OCI-LY7 (cell line): Measurements from ENCODE around the gene EPPIN. TPM values are rescaled to one million over a fixed set of nuclear protein-coding genes. Genes with fewer than 3 reads are reported as not detected.

ENCODE experiments used
- BruUV-seq: library from RNA; stranded (reverse); fragments of 400-500 nt; replicated peaks from 2 replicates; lab custom pipeline; 2021; lab: Mats Ljungman, UMichigan
- CTCF ChIA-PET: fragments of 300-600 bp; sonication (Branson Sonifier 250); formaldehyde crosslinking; loops from one replicate; lab custom pipeline; 2022; ENCODE audit warnings: antibody characterized with exemption; ENCODE audit not compliant: unreplicated experiment; lab: Charles Lee
- POLR2A ChIA-PET: fragments of 300-600 bp; sonication (Branson Sonifier 250); formaldehyde crosslinking; loops from one replicate; lab custom pipeline; 2022; ENCODE audit warnings: antibody characterized with exemption; lab: Charles Lee
- DNase-seq: peaks from one replicate; pipeline ENCODE4 v3.0.0-alpha.2; 2015; ENCODE audit warnings: low spot score
- H2AFZ ChIP-seq: fragments of 200-600 bp; sonication (generic), shearing (Covaris generic); 2 replicates; pipeline ENCODE4 v1.6.1; 2014; ENCODE audit warnings: mild to moderate bottlenecking, antibody characterized with exemption, low read length, moderate library complexity
- H3K27ac ChIP-seq: fragments of 200-600 bp; sonication (generic); 2 replicates; pipeline ENCODE4 v1.5.1; 2014; ENCODE audit warnings: mixed run types, low read depth, mild to moderate bottlenecking, moderate library complexity, low read length, inconsistent platforms; ENCODE audit not compliant: poor library complexity, severe bottlenecking
- H3K36me3 ChIP-seq: fragments of 200-600 bp; sonication (generic); 2 replicates; pipeline ENCODE4 v1.6.1; 2014; ENCODE audit warnings: mild to moderate bottlenecking, antibody characterized with exemption, low read length, moderate library complexity, mixed read lengths; ENCODE audit not compliant: insufficient read depth
- H3K4me1 ChIP-seq: fragments of 200-600 bp; sonication (generic); 2 replicates; pipeline ENCODE4 v1.5.1; 2014; ENCODE audit warnings: mild to moderate bottlenecking, low read length; ENCODE audit not compliant: insufficient read depth, poor library complexity, severe bottlenecking
- H3K4me2 ChIP-seq: fragments of 200-600 bp; sonication (generic); 2 replicates; pipeline ENCODE4 v1.6.1; 2014; ENCODE audit warnings: mild to moderate bottlenecking, low read length
- H3K4me3 ChIP-seq: fragments of 200-600 bp; sonication (generic); 2 replicates; pipeline ENCODE4 v1.5.1; 2014; ENCODE audit warnings: mild to moderate bottlenecking, low read depth, low read length; ENCODE audit not compliant: poor library complexity, severe bottlenecking
- H3K79me2 ChIP-seq: fragments of 200-600 bp; sonication (generic); 2 replicates; pipeline ENCODE4 v1.6.1; 2016; ENCODE audit warnings: low read depth, mild to moderate bottlenecking, low read length, moderate library complexity, mixed read lengths; ENCODE audit not compliant: insufficient read depth
- H3K9me2 ChIP-seq: fragments of 200-600 bp; sonication (generic); 2 replicates; pipeline ENCODE4 v1.6.1; 2016; ENCODE audit warnings: mild to moderate bottlenecking, low read length, mixed read lengths; ENCODE audit not compliant: insufficient read depth
- H3K9me3 ChIP-seq: fragments of 200-600 bp; sonication (generic); 2 replicates; pipeline ENCODE4 v1.6.1; 2014; ENCODE audit warnings: mild to moderate bottlenecking, mixed run types, low read length, mixed read lengths
- H4K20me1 ChIP-seq: fragments of 200-600 bp; sonication (generic); 2 replicates; pipeline ENCODE4 v1.6.1; 2014; ENCODE audit warnings: mild to moderate bottlenecking, antibody characterized with exemption, low read length, moderate library complexity, mixed read lengths; ENCODE audit not compliant: insufficient read depth
- CTCF ChIP-seq: fragments of 200-600 bp; sonication (generic); conservative IDR thresholded peaks from 2 replicates; pipeline ENCODE4 v1.5.1; 2014; ENCODE audit warnings: mild to moderate bottlenecking, antibody characterized with exemption, low read length, moderate library complexity, mixed read lengths
- EZH2phosphoT487 ChIP-seq: fragments of 200-600 bp; sonication (generic); IDR thresholded peaks from 2 replicates; pipeline ENCODE4 v1.6.1; 2018; ENCODE audit warnings: low read depth, borderline replicate concordance, mild to moderate bottlenecking, mixed run types, antibody characterized with exemption, low read length, moderate library complexity, mixed read lengths
- intact Hi-C: fragments of 100-400 bp; cut with micrococcal nuclease; formaldehyde crosslinking; loops from one replicate; pipeline ENCODE4 v1.10.0; 2022; ENCODE audit not compliant: unreplicated experiment
- total RNA-seq, 2 experiments: library from RNA; depleted of rRNA in 1 of 2; stranded (reverse); fragments of >200 nt in 1 of 2; shearing (Covaris generic) in 1 of 2; gene quantifications; 2 replicates each; pipeline ENCODE4 v1.2.3, GENCODE V29; 2014 to 2022

Gene EPPIN
- total RNA-seq, 2 experiments from 2014 or later = not detected

GRCh38 chr20:45548410-45548809, 1.2 kb upstream of the EPPIN start:
- Histone ChIP-seq H3K36me3 (no peaks in the 10 kb centered on the region), H3K4me3 (no peak overlapping the region), H3K9me3 (no peaks in the 10 kb centered on the region), H3K9me2 (no peaks in the 10 kb centered on the region), H3K4me2 (no peak overlapping the region), H3K27ac (no peak overlapping the region), H3K4me1 (no peaks in the 10 kb centered on the region), H2AFZ (no peak overlapping the region), H3K79me2 (no peaks in the 10 kb centered on the region), H4K20me1 (no peaks in the 10 kb centered on the region)
- DNase-seq = no peak
- intact Hi-C loops = no loop called here
- TF ChIP-seq EZH2phosphoT487 (no peak), CTCF (no peak)
- POLR2A ChIA-PET = no interaction called here
- CTCF ChIA-PET = interaction anchor here (0.8 kb wide), 1 partner anchor 222 kb away, joined by 3 read pairs; no protein-coding TSS in a partner anchor
- no TSS peak for BruUV-seq

- POLR2A ChIA-PET = no interaction called here
- no peak overlapping the region for H2AFZ ChIP-seq
- no peaks in the 10 kb centered on the region for H3K9me2 ChIP-seq
- no TSS peak for BruUV-seq
- H3K36me3 ChIP-seq = no peaks in the 10 kb centered on the region
- H3K4me1 ChIP-seq = no peaks in the 10 kb centered on the region
- H3K9me3 ChIP-seq = no peaks in the 10 kb centered on the region
- H3K4me2 ChIP-seq = no peak overlapping the region
- peak; percentile 5 for DNase-seq
- intact Hi-C loops = no loop called here
- no peaks in the 10 kb centered on the region for H4K20me1 ChIP-seq
- TF ChIP-seq CTCF = peak; percentile 57
- TF ChIP-seq EZH2phosphoT487 = no peak
- H3K27ac ChIP-seq = no peak overlapping the region
- H3K79me2 ChIP-seq = no peaks in the 10 kb centered on the region
- H3K4me3 ChIP-seq = no peak overlapping the region
- CTCF ChIA-PET = no interaction called here
Observed at GRCh38 chr20:45545754-45546453, 1.3 kb downstream of the EPPIN start.

GRCh38 chr20:45545351-45545750, 1.9 kb downstream of the EPPIN start:
- H3K9me3 ChIP-seq = no peaks in the 10 kb centered on the region
- intact Hi-C loops = no loop called here
- TF ChIP-seq EZH2phosphoT487 (no peak), CTCF (no peak)
- H3K27ac ChIP-seq = no peak overlapping the region
- no peak overlapping the region for H3K4me3 ChIP-seq
- H3K79me2 ChIP-seq = no peaks in the 10 kb centered on the region
- ChIA-PET POLR2A (no interaction called here), CTCF (no interaction called here)
- no peaks in the 10 kb centered on the region for H4K20me1 ChIP-seq
- H2AFZ ChIP-seq = no peak overlapping the region
- no peaks in the 10 kb centered on the region for H3K36me3 ChIP-seq
- BruUV-seq = no TSS peak
- DNase-seq = no peak
- no peak overlapping the region for H3K4me2 ChIP-seq
- no peaks in the 10 kb centered on the region for H3K9me2 ChIP-seq
- no peaks in the 10 kb centered on the region for H3K4me1 ChIP-seq
